Upper lobe of left lung (tissue), 6 donors: Measurements from ENCODE around the gene PRKCE. TPM values are rescaled to one million over a fixed set of nuclear protein-coding genes. Genes with fewer than 3 reads are reported as not detected.
A peak's percentile ranks its signal among the peaks of the same experiment; 100 is the strongest.

ENCODE experiments used
- ATAC-seq, 2 donors: fragments of 200-7000 bp; cut with Tn5 transposase; one replicate each; pipeline ENCODE4 v1.9.1; 2022; ENCODE audit warnings: mild to moderate bottlenecking in 2 of 2, moderate library complexity in 2 of 2; ENCODE audit not compliant: low FRiP score in 2 of 2
- DNase-seq, 2 donors: peaks; one replicate each; pipeline ENCODE4 v3.0.0-alpha.2; 2019 to 2020
- H3K27ac ChIP-seq, 4 donors: fragments of 200-600 bp; sonication (generic); one replicate each; pipeline ENCODE4 v1.5.1; 2016 to 2019
- H3K27me3 ChIP-seq, 4 donors: fragments of 200-600 bp; sonication (generic); one replicate each; pipeline ENCODE4 v1.5.1; 2017 to 2019
- H3K36me3 ChIP-seq, 4 donors: fragments of 200-600 bp; sonication (generic); one replicate each; pipeline ENCODE4 v1.5.1; 2016 to 2019
- H3K4me1 ChIP-seq, 4 donors: fragments of 200-600 bp; sonication (generic); one replicate each; pipeline ENCODE4 v1.5.1; 2018 to 2019
- H3K4me3 ChIP-seq, 4 donors: fragments of 200-600 bp; sonication (generic); one replicate each; pipeline ENCODE4 v1.5.1; 2017 to 2019; ENCODE audit warnings: mild to moderate bottlenecking in 2 of 4, moderate library complexity in 1 of 4
- H3K9me3 ChIP-seq, 4 donors: fragments of 200-600 bp; sonication (generic); one replicate each; pipeline ENCODE4 v1.5.1; 2018 to 2019
- CTCF ChIP-seq, 6 experiments: fragments of 450-650 bp in 4 of 6; fragments of 200-600 bp in 2 of 6; sonication (generic) in 2 of 6; IDR thresholded peaks; one replicate each; pipeline ENCODE4 v1.5.1; 2016 to 2019; ENCODE audit warnings: antibody characterized with exemption in 6 of 6
- EP300 ChIP-seq, 4 donors: sonication (generic); formaldehyde crosslinking; IDR thresholded peaks; one replicate each; pipeline ENCODE4 v1.5.1; 2017; ENCODE audit warnings: antibody characterized with exemption in 4 of 4, control low read depth in 2 of 4
- POLR2A ChIP-seq, 4 donors: fragments of 450-650 bp; IDR thresholded peaks; one replicate each; pipeline ENCODE4 v1.5.1; 2016 to 2017; ENCODE audit warnings: antibody characterized with exemption in 4 of 4, mild to moderate bottlenecking in 2 of 4
- POLR2AphosphoS5 ChIP-seq, 2 donors: sonication (generic); formaldehyde crosslinking; IDR thresholded peaks; one replicate each; pipeline ENCODE4 v1.5.1; 2017; ENCODE audit warnings: antibody characterized with exemption in 2 of 2
- WGBS, 2 donors: methylation state at CpG; one replicate each; pipeline ENCODE4 v1.1.5; 2017 to 2018; 5-methylcytosine and 5-hydroxymethylcytosine counted together
- total RNA-seq, 6 donors: library from RNA; depleted of rRNA in 4 of 6; stranded (reverse); fragments of >200 nt in 4 of 6; gene quantifications; one replicate each; pipeline versions ENCODE4 v1.1.0 to v1.2.1, GENCODE V29; 2016 to 2021
- donor health status: DM: no; HTN: no; CAD: no; lungs with moderate emphysema.
- donor health status: DM: no; HTN: yes; CAD: no; lungs with severe emphysema.

PRKCE gene
- total RNA-seq, 6 donors from 2014 or later, result 54.9 to 124 (median 75.6) TPM

GRCh38 chr2:45871541-45871940 lies 220.1 kb downstream of the PRKCE start:
- 84 to 85% methylated on average over 4 of the region's 4 CpGs for WGBS, 2 donors
- no peak for TF ChIP-seq POLR2A (IDR thresholded peaks at IDR 0.05)
- Histone ChIP-seq H3K27ac (no peak overlapping the region), H3K9me3 (peaks cover 0 to 7% (median 3%) of the 10 kb centered on the region in 4 donors), H3K4me3 (no peak overlapping the region), H3K36me3 (no peaks in the 10 kb centered on the region), H3K27me3 (no peaks in the 10 kb centered on the region), H3K4me1 (peaks cover 7 to 13% (median 10%) of the 10 kb centered on the region in 4 donors)
- DNase-seq (no peak), ATAC-seq (no peak)

GRCh38 chr2:45872211-45872610 lies 220.7 kb downstream of the PRKCE start:
- no peaks in the 10 kb centered on the region for H3K27me3 ChIP-seq

GRCh38 chr2:45874344-45874743 lies 222.9 kb downstream of the PRKCE start:
- Histone ChIP-seq H3K27me3 (no peaks in the 10 kb centered on the region), H3K27ac (peak overlapping the region in 3 of 4 donors; percentile 39 to 51 (median 47)), H3K4me1 (peaks cover 7 to 13% (median 10%) of the 10 kb centered on the region in 4 donors), H3K36me3 (no peaks in the 10 kb centered on the region), H3K4me3 (no peak overlapping the region), H3K9me3 (peaks cover 0 to 12% (median 4%) of the 10 kb centered on the region in 4 donors)
- TF ChIP-seq POLR2AphosphoS5 (IDR thresholded peaks at IDR 0.05) (no peak), EP300 (IDR thresholded peaks at IDR 0.05) (no peak), CTCF (IDR thresholded peaks at IDR 0.05) (no peak), POLR2A (IDR thresholded peaks at IDR 0.05) (no peak)
- WGBS, 2 donors, result 72 to 73% methylated on average over 3 of the region's 3 CpGs
- DNase-seq, result peak; percentile 7 to 48
- ATAC-seq, result peak; percentile 35 to 38

More at GRCh38 chr2:45872211-45872610, 220.7 kb downstream of the PRKCE start:
- Histone ChIP-seq H3K9me3 (peaks cover 0 to 12% (median 4%) of the 10 kb centered on the region in 4 donors), H3K27ac (no peak overlapping the region), H3K36me3 (no peaks in the 10 kb centered on the region), H3K4me3 (no peak overlapping the region), H3K4me1 (peaks cover 7 to 13% (median 10%) of the 10 kb centered on the region in 4 donors)
- TF ChIP-seq POLR2AphosphoS5 (IDR thresholded peaks at IDR 0.05), result no peak
- TF ChIP-seq POLR2A (IDR thresholded peaks at IDR 0.05), result no peak
- no peak for TF ChIP-seq CTCF (IDR thresholded peaks at IDR 0.05)
- no peak for TF ChIP-seq EP300 (IDR thresholded peaks at IDR 0.05)
- ATAC-seq (peak in 1 of 2 donors; percentile 41), DNase-seq (no peak)
- 83 to 90% methylated on average over 5 of the region's 5 CpGs for WGBS, 2 donors

GRCh38 chr2:45876611-45877010 lies 225.1 kb downstream of the PRKCE start:
- H3K4me3 ChIP-seq, result no peak overlapping the region
- DNase-seq (no peak), ATAC-seq (no peak)
- no peak overlapping the region for H3K27ac ChIP-seq
- no peak for TF ChIP-seq POLR2A (IDR thresholded peaks at IDR 0.05)
- TF ChIP-seq POLR2AphosphoS5 (IDR thresholded peaks at IDR 0.05), result no peak
- no peak for TF ChIP-seq EP300 (IDR thresholded peaks at IDR 0.05)
- no peak for TF ChIP-seq CTCF (IDR thresholded peaks at IDR 0.05)
- H3K9me3 ChIP-seq, result peaks cover 0 to 12% (median 4%) of the 10 kb centered on the region in 4 donors
- peaks cover 7 to 13% (median 10%) of the 10 kb centered on the region in 4 donors for H3K4me1 ChIP-seq
- WGBS, 2 donors, result 96 to 100% methylated on average over 2 of the region's 2 CpGs
- H3K36me3 ChIP-seq, result no peaks in the 10 kb centered on the region
- no peaks in the 10 kb centered on the region for H3K27me3 ChIP-seq

GRCh38 chr2:45879406-45879805 lies 227.9 kb downstream of the PRKCE start:
- no peak overlapping the region for H3K4me3 ChIP-seq
- H3K27me3 ChIP-seq, result no peaks in the 10 kb centered on the region
- H3K4me1 ChIP-seq, result peaks cover 15 to 21% (median 19%) of the 10 kb centered on the region in 4 donors
- H3K9me3 ChIP-seq, result peaks cover 0 to 12% (median 4%) of the 10 kb centered on the region in 4 donors
- WGBS, 2 donors, result 60 to 64% methylated on average over 5 to 6 of the region's 6 CpGs
- no peak overlapping the region for H3K27ac ChIP-seq
- TF ChIP-seq CTCF (IDR thresholded peaks at IDR 0.05), result peak in 2 of 6 experiments; percentile 23 to 42
- TF ChIP-seq POLR2A (IDR thresholded peaks at IDR 0.05), result no peak
- ATAC-seq (no peak), DNase-seq (peak in 1 of 2 donors; percentile 61)
- H3K36me3 ChIP-seq, result no peaks in the 10 kb centered on the region
